Gastroesophageal sphincter (tissue), 3 donors: ENCODE measurements around the gene SKOR2.

Source experiments
- CTCF ChIP-seq, 4 experiments: fragments of 200-600 bp in 2 of 4; fragments of 450-650 bp in 2 of 4; sonication (generic) in 1 of 4; IDR thresholded peaks; one replicate each; pipeline ENCODE4 v1.5.1; 2017 to 2019; ENCODE audit warnings: antibody characterized with exemption in 4 of 4, mild to moderate bottlenecking in 2 of 4, moderate library complexity in 2 of 4
- POLR2A ChIP-seq, 2 donors: fragments of 450-650 bp; IDR thresholded peaks; one replicate each; pipeline ENCODE4 v1.6.1; 2017; ENCODE audit warnings: antibody characterized with exemption in 2 of 2, mild to moderate bottlenecking in 2 of 2, moderate library complexity in 1 of 2

GRCh38 chr18:47284721-47285395 lies 33.4 kb upstream of the SKOR2 start:
- TF ChIP-seq CTCF (IDR thresholded peaks at IDR 0.05) (no peak), POLR2A (IDR thresholded peaks at IDR 0.05) (no peak)
